DMS114 treated with DMSO at 0.1 percent for 48 hours (cell line): Measurements from ENCODE around the gene WNT7A.

Experiments
- DNase-seq: peaks from one replicate; lab custom pipeline; 2025; ENCODE audit not compliant: unreplicated experiment; lab: John Stamatoyannopoulos, UW

WNT7A gene

GRCh38 chr3:13885704-13886010 lies 5.8 kb upstream of the WNT7A start:
- DNase-seq, result no peak

- DNase-seq, result no peak
Observed at GRCh38 chr3:13884851-13885703, 5.2 kb upstream of the WNT7A start.

GRCh38 chr3:13883681-13884080 lies 3.8 kb upstream of the WNT7A start:
- DNase-seq, result no peak

- DNase-seq, result no peak
Observed at GRCh38 chr3:13882876-13883275, 3.0 kb upstream of the WNT7A start.

GRCh38 chr3:13881536-13882410 lies 1.9 kb upstream of the WNT7A start:
- no peak for DNase-seq

GRCh38 chr3:13880811-13881156 lies 913 bp upstream of the WNT7A start:
- no peak for DNase-seq

GRCh38 chr3:13879102-13879945 lies 547 bp downstream of the WNT7A start:
- no peak for DNase-seq

GRCh38 chr3:13878281-13879101 lies 1.4 kb downstream of the WNT7A start:
- DNase-seq, result no peak

GRCh38 chr3:13877911-13878280 lies 2.0 kb downstream of the WNT7A start:
- no peak for DNase-seq

- DNase-seq, result no peak
Observed at GRCh38 chr3:13876451-13877100, 3.3 kb downstream of the WNT7A start.

GRCh38 chr3:13874891-13875290 lies 5.0 kb downstream of the WNT7A start:
- DNase-seq, result no peak

GRCh38 chr3:13873818-13874217 lies 6.1 kb downstream of the WNT7A start:
- DNase-seq, result no peak

- no peak for DNase-seq
Observed at GRCh38 chr3:13872451-13872850, 7.4 kb downstream of the WNT7A start.

GRCh38 chr3:13871791-13872190 lies 8.1 kb downstream of the WNT7A start:
- DNase-seq, result no peak

GRCh38 chr3:13870902-13871301 lies 9.0 kb downstream of the WNT7A start:
- DNase-seq, result no peak

- no peak for DNase-seq
Observed at GRCh38 chr3:13869761-13870343, 10.0 kb downstream of the WNT7A start.

- no peak for DNase-seq
Observed at GRCh38 chr3:13868844-13869724, 10.8 kb downstream of the WNT7A start.

GRCh38 chr3:13867732-13868131 lies 12.1 kb downstream of the WNT7A start:
- no peak for DNase-seq
